Smooth muscle cell (in vitro differentiated cells): ENCODE data around the gene RASSF9. TPM values are rescaled to one million over a fixed set of nuclear protein-coding genes. Genes with fewer than 3 reads are reported as not detected.

Source experiments
- DNase-seq: peaks from one replicate; lab custom pipeline; 2025; ENCODE audit not compliant: unreplicated experiment; lab: John Stamatoyannopoulos, UW
- H2AFZ ChIP-seq: fragments of 200-600 bp; sonication (generic); 2 replicates; pipeline ENCODE4 v1.6.0; 2016; ENCODE audit warnings: antibody characterized with exemption, low read depth, mild to moderate bottlenecking
- H3F3A ChIP-seq: fragments of 200-600 bp; sonication (generic); 2 replicates; pipeline ENCODE4 v1.6.0; 2017; ENCODE audit warnings: antibody characterized with exemption, low read depth
- H3K27ac ChIP-seq: fragments of 200-600 bp; sonication (generic); 2 replicates; pipeline ENCODE4 v1.5.1; 2016; ENCODE audit warnings: low read depth, mild to moderate bottlenecking
- H3K27me3 ChIP-seq: fragments of 200-600 bp; sonication (generic); 2 replicates; pipeline ENCODE4 v1.6.1; 2016; ENCODE audit warnings: low read depth, mild to moderate bottlenecking
- H3K36me3 ChIP-seq: fragments of 200-600 bp; sonication (generic); 2 replicates; pipeline ENCODE4 v1.5.1; 2016; ENCODE audit warnings: low read depth
- H3K4me1 ChIP-seq: fragments of 200-600 bp; sonication (generic); 2 replicates; pipeline ENCODE4 v1.5.1; 2016; ENCODE audit warnings: low read depth
- H3K4me2 ChIP-seq: fragments of 200-600 bp; sonication (generic); 2 replicates; pipeline ENCODE4 v1.6.0; 2016; ENCODE audit warnings: mild to moderate bottlenecking
- H3K4me3 ChIP-seq: fragments of 200-600 bp; sonication (generic); 2 replicates; pipeline ENCODE4 v1.5.1; 2016; ENCODE audit warnings: mild to moderate bottlenecking
- H3K79me2 ChIP-seq: fragments of 200-600 bp; sonication (generic); 2 replicates; pipeline ENCODE4 v1.6.0; 2016; ENCODE audit warnings: low read depth, mild to moderate bottlenecking
- H3K9ac ChIP-seq: fragments of 200-600 bp; sonication (generic); 2 replicates; pipeline ENCODE4 v1.6.0; 2016; ENCODE audit warnings: low read depth
- H3K9me3 ChIP-seq: fragments of 200-600 bp; sonication (generic); replicated peaks from 2 replicates; pipeline ENCODE4 v1.5.1; 2016; ENCODE audit warnings: low read depth
- H4K20me1 ChIP-seq: fragments of 200-600 bp; sonication (generic); 2 replicates; pipeline ENCODE4 v1.6.0; 2016; ENCODE audit warnings: low read depth
- WGBS: methylation state at CpG from one replicate; pipeline ENCODE4 v1.1.7; 2016; ENCODE audit warnings: low lambda C conversion rate; 5-methylcytosine and 5-hydroxymethylcytosine counted together
- polyA plus RNA-seq: library from polyadenylated mRNA; unstranded; fragments of >200 nt; fragmentation: Nextera tagmentation; extraction: Ambion mirVana; gene quantifications from 2 replicates; pipeline ENCODE4 v1.2.1, GENCODE V29; 2016
- total RNA-seq: library from RNA; depleted of rRNA; stranded (reverse); fragments of >200 nt; gene quantifications from 2 replicates; pipeline ENCODE4 v1.2.3, GENCODE V29; 2014
- TF ChIP-seq, protein P1 (sequence below): fragments of 200-600 bp; sonication (generic); IDR thresholded peaks from 2 replicates; pipeline ENCODE4 v1.5.1; 2017; ENCODE audit warnings: borderline replicate concordance, mild to moderate bottlenecking, antibody characterized with exemption; ENCODE audit not compliant: insufficient read depth, poor library complexity, severe bottlenecking

The RASSF9 gene
- total and polyA plus RNA-seq, 2 experiments from 2014 or later: 0.16 to 0.31 TPM

DNA sequence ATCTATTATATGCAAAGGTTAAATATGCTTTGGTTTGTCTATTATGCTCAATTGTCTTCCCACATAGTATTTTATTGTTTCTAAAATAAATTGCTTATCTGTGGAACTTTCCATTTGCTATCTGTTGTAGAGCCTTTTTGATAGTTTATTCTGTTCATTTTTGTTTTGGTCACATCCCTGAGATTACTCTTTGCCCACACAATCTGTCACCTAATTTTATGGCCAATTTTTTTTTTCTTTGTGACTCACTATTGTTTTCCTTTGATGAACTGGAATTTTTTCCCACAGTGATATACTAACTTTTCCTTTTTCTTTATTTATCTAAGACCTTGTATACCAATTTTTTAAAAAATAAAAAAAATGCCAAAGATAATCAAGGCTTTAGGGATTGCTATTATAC, 61.1 kb downstream of the RASSF9 start:
- Histone ChIP-seq H4K20me1 (no peaks in the 10 kb centered on the region), H3K9me3 (no peaks in the 10 kb centered on the region), H3K79me2 (no peaks in the 10 kb centered on the region), H3K9ac (no peak overlapping the region), H3F3A (no peaks in the 10 kb centered on the region), H3K27me3 (no peaks in the 10 kb centered on the region), H3K27ac (no peak overlapping the region), H2AFZ (no peak overlapping the region), H3K4me3 (no peak overlapping the region), H3K36me3 (no peaks in the 10 kb centered on the region), H3K4me2 (no peak overlapping the region), H3K4me1 (peaks cover 9% of the 10 kb centered on the region)
- TF ChIP-seq, protein P1, sequence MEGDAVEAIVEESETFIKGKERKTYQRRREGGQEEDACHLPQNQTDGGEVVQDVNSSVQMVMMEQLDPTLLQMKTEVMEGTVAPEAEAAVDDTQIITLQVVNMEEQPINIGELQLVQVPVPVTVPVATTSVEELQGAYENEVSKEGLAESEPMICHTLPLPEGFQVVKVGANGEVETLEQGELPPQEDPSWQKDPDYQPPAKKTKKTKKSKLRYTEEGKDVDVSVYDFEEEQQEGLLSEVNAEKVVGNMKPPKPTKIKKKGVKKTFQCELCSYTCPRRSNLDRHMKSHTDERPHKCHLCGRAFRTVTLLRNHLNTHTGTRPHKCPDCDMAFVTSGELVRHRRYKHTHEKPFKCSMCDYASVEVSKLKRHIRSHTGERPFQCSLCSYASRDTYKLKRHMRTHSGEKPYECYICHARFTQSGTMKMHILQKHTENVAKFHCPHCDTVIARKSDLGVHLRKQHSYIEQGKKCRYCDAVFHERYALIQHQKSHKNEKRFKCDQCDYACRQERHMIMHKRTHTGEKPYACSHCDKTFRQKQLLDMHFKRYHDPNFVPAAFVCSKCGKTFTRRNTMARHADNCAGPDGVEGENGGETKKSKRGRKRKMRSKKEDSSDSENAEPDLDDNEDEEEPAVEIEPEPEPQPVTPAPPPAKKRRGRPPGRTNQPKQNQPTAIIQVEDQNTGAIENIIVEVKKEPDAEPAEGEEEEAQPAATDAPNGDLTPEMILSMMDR: no peak
- no peak for DNase-seq

DNA sequence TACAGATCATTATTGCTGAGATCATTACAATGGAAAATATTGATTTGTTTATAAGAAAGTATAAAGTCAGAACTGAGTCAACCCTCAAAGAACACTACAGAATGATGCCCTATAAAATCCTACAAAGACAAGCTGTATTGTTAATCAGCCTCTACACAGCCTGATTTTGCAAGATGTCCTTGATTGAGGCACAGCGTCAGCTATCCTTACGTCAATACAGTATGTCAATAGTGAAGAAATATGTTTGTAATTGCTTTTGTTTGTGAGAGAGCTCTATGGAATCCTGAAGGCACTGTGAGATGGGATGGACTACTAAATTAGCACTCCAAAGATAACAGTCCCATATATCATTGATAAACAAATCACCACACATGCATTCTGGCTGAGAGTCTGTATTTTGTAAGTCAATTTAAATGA, 70.7 kb downstream of the RASSF9 start:
- H3K36me3 ChIP-seq: no peaks in the 10 kb centered on the region
- H4K20me1 ChIP-seq: no peaks in the 10 kb centered on the region
- no peaks in the 10 kb centered on the region for H3K27me3 ChIP-seq
- no peaks in the 10 kb centered on the region for H3K79me2 ChIP-seq
- H2AFZ ChIP-seq: no peak overlapping the region
- no peaks in the 10 kb centered on the region for H3F3A ChIP-seq
- no peak overlapping the region for H3K9ac ChIP-seq
- no peak overlapping the region for H3K4me3 ChIP-seq
- DNase-seq: no peak
- TF ChIP-seq, protein P1: no peak
- no peak overlapping the region for H3K4me2 ChIP-seq
- no peaks in the 10 kb centered on the region for H3K4me1 ChIP-seq
- WGBS: 88% methylated on average over 2 of the region's 2 CpGs
- no peak overlapping the region for H3K27ac ChIP-seq
- H3K9me3 ChIP-seq: no peaks in the 10 kb centered on the region

DNA sequence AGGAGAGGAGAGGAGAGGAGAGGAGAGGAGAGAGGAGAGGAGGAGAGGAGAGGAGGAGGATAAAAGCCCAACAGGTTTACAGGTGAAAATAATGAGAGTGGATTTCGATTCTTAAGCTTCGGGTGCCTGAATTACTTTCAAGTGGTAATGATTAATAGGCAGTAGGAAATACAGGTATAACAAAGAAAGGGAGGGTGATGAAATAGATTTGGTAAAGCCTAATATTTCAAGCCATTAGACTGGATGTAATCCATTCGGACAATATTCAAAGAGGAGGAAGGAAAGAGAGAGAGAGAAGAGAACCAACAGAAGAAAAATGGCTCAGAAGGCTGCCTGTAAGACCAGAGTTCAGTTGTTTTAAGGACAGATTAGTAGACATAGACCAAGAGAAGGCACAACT, 76.6 kb downstream of the RASSF9 start:
- H3K36me3 ChIP-seq: no peaks in the 10 kb centered on the region
- H2AFZ ChIP-seq: no peak overlapping the region
- H3K4me3 ChIP-seq: no peak overlapping the region
- WGBS: 90% methylated on average over 3 of the region's 3 CpGs
- no peaks in the 10 kb centered on the region for H3K4me1 ChIP-seq
- H3K79me2 ChIP-seq: no peaks in the 10 kb centered on the region
- no peak overlapping the region for H3K9ac ChIP-seq
- H4K20me1 ChIP-seq: no peaks in the 10 kb centered on the region
- H3K9me3 ChIP-seq: no peaks in the 10 kb centered on the region
- no peak overlapping the region for H3K4me2 ChIP-seq
- H3K27me3 ChIP-seq: no peaks in the 10 kb centered on the region
- DNase-seq: no peak
- TF ChIP-seq, protein P1: no peak
- no peaks in the 10 kb centered on the region for H3F3A ChIP-seq
- H3K27ac ChIP-seq: no peak overlapping the region

DNA sequence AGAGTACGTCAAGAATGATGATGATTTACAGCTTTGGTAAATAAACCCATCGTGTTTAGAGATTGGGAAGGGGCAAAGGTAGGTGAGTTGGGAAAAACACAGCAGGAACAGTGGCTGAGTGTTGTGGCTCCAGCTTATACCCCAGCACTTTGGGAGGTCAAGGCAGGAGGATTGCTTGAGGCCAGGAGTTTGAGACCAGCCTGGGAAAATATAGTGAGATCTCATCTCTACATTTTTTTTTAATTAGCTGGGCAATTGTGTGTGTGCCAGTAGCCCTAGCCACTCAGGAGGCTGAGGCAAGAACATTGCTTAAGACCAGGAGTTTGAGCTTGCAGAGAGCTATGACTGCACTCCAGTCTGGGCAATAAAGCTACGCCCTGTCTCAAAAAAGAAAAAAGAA, 77.1 kb downstream of the RASSF9 start:
- H3K9me3 ChIP-seq: no peaks in the 10 kb centered on the region
- H3K4me3 ChIP-seq: no peak overlapping the region
- H3K36me3 ChIP-seq: no peaks in the 10 kb centered on the region
- DNase-seq: no peak
- no peak overlapping the region for H3K27ac ChIP-seq
- no peaks in the 10 kb centered on the region for H3K79me2 ChIP-seq
- H3K9ac ChIP-seq: no peak overlapping the region
- no peaks in the 10 kb centered on the region for H3K4me1 ChIP-seq
- WGBS: 97% methylated on average over 2 of the region's 3 CpGs
- TF ChIP-seq, protein P1: no peak
- no peak overlapping the region for H2AFZ ChIP-seq
- no peaks in the 10 kb centered on the region for H3K27me3 ChIP-seq
- no peak overlapping the region for H3K4me2 ChIP-seq
- H3F3A ChIP-seq: no peaks in the 10 kb centered on the region
- H4K20me1 ChIP-seq: no peaks in the 10 kb centered on the region
